Measurements from ENCODE around the gene EFCAB10. TPM values are rescaled to one million over a fixed set of nuclear protein-coding genes. Genes with fewer than 3 reads are reported as not detected.

Gene EFCAB10, protein sequence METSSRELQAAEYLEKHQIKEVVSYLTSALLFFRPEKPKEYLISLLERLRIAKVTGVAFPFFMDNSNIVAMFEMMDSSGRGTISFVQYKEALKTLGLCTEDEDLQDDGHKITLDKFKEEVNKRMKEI
- total RNA-seq, result not detected in 2 replicates

DNA sequence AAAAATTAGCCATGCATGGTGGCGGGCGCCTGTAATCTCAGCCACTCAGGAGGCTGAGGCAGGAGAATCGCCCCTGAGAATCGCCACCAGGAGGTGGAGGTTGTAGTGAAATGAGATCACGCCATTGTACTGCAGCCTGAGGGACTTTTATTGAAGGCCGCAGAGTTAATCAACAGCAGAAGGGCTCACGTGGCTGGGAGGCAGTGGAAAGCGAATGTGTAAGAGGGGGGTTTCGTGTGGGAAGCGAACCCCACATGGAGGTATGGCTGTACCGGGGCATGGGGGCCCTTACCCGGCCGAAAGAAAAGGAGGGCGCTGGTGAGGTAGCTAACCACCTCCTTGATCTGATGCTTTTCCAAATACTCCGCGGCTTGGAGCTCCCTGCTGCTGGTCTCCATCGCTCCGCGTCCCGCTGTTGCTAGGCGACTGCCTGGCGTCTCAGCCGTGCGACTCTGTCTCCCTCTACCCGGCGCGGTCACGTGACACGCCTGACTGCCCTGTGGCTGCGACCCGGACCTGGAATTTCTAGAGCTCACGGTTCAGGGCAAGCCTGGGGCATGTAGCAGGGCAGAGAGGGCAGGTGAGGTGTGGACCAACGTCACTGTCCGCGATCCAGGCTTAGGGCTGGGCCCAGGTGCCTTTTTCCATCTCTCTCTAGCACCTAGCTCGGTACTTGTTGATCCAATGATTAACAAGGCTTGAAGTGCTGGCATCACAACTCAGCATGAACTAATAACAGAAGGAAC lies at the start of gene EFCAB10:
EFCAB10 (minus strand) TSS at position 428 of the 746 bp plus-strand sequence; CDS start at position 398, 30 bp downstream.

DNA sequence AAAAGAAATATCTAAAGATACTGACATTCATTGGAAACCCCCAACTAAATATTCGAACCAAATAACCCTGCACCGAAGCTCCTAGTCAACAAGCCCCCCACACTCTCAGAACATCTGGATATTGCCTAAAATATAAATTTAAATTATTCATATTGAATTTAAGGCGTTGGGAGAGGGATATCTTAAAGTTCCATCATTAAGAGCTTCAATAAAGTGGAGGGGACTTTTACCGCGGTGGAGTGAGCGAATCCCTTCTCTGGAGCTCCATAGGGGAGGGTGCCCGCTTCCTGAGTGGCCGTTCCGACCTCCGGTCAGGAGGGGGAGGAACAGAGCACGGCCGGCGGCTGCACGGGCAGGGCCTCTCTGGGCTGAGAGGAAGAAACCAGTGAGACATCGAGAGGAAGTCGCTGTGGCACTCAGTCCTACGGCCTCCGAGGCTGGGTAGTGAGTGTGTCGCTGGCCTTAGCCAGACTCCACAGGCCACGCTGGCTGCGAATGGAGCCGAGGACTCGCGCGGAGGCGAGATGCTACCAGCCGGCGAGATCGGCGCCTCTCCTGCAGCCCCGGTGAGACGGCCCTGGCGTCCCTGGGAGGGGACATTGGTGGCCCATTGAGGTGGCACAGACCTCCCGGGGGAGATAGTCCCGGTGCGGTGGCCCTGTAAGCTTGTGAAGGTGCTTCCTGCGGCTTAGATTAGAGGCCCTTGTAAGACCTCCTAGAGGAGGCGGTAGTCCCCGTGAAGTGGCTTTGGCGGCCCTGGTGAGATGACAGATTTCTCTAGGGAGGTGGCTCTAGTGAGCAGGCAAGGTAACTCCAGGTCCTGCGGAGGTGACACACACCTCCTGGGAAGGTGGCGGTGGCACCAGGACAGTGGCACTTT lies 49.3 kb downstream of the EFCAB10 start, which contains the start of gene RINT1:
RINT1 (plus strand) TSS at position 410 of the 880 bp plus-strand sequence; CDS start at position 525, 115 bp downstream.

DNA sequence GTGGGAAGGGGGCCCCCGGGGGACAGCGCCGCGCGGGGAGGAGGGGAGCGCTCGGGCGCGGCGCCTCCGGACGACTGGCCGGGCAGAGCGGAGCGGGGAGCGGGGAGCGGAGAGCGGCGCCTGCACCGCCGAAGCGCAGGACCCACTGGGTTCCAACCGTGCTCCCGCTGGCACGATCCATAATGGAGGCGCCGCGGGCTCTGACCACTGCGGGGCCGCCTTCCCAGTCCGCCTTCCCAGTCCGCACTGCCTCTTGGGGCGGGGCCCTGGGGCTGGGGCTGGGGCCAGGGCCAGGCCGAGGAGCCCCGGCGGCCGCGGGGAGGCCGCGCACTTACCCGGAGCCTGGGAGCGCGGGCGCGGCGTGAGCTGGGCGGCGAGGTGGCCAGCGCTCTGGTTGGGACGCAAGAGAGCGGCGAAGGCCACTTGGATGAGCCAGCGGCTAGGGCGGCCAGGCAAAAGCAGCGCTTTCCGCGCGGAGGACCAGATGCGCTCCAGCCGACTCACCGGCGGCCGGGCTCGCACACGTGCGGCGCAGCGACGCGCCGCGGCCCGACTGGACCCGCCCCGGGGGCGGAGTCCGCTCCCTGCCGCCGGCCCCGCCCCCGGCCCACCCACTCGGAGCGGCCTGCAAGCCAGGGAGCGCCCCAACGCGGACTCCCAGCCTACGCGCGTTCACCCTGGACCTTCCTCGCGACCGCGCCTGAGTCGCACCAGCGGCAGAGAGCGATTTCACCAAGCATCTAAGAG lies 59.4 kb downstream of the EFCAB10 start, which contains the start of gene PUS7:
PUS7 (minus strand) TSS at position 555 of the 747 bp plus-strand sequence. CDS start 13,759 bp downstream, outside the sequence.

Other genes with a start within 250 kb of the EFCAB10 start
- gene SRPK2, start 192.6 kb downstream of the EFCAB10 start, total RNA-seq, result 71.5 and 78.7 TPM in 2 replicates
- 22.4 and 34.3 TPM in 2 replicates for gene PUS7, start 59.2 kb downstream of the EFCAB10 start, total RNA-seq
- 9.4 and 10.2 TPM in 2 replicates for gene RINT1, start 49.3 kb downstream of the EFCAB10 start, total RNA-seq